CD8-positive, alpha-beta memory T cell (primary cell): ENCODE results near the gene DACT2. TPM values are rescaled to one million over a fixed set of nuclear protein-coding genes. Genes with fewer than 3 reads are reported as not detected.
"Not testable (repeated sequence)": the region's sequence is repeated elsewhere in the genome, so short reads cannot be mapped to it uniquely, and the experiment has no call there.

Source experiments
- CTCF ChIA-PET: fragments of 350-600 bp; sonication (Branson Sonifier 250); formaldehyde crosslinking; loops from one replicate; lab custom pipeline; 2021; ENCODE audit warnings: antibody characterized with exemption; lab: Charles Lee
- POLR2A ChIA-PET: fragments of 350-600 bp; sonication (Branson Sonifier 250); formaldehyde crosslinking; loops from one replicate; lab custom pipeline; 2021; ENCODE audit warnings: antibody characterized with exemption; lab: Charles Lee
- DNase-seq, 5 donors: peaks; one replicate each; pipeline versions ENCODE4 v3.0.0 to v3.0.0-alpha.2; 2020 to 2022; ENCODE audit warnings: mixed read lengths in 1 of 5
- H3K27ac ChIP-seq: one replicate; pipeline ENCODE4 v1.7.0; 2013; ENCODE audit warnings: low read depth, mild to moderate bottlenecking, low read length, moderate library complexity
- H3K27me3 ChIP-seq: 2 replicates; pipeline ENCODE4 v1.7.0; 2013; ENCODE audit warnings: low read length, mild to moderate bottlenecking; ENCODE audit not compliant: insufficient read depth, poor library complexity, severe bottlenecking
- H3K36me3 ChIP-seq: 2 replicates; pipeline ENCODE4 v1.7.0; 2013; ENCODE audit warnings: mild to moderate bottlenecking, low read length, moderate library complexity; ENCODE audit not compliant: insufficient read depth
- H3K4me1 ChIP-seq: 2 replicates; pipeline ENCODE4 v1.7.0; 2013; ENCODE audit warnings: mild to moderate bottlenecking, low read length, moderate library complexity; ENCODE audit not compliant: insufficient read depth
- H3K4me3 ChIP-seq: 2 replicates; pipeline ENCODE4 v1.7.0; 2013; ENCODE audit warnings: mild to moderate bottlenecking, low read length
- H3K9me3 ChIP-seq: 2 replicates; pipeline ENCODE4 v1.7.0; 2013; ENCODE audit warnings: mild to moderate bottlenecking, low read length
- H3K27ac Mint-ChIP-seq, 8 donors: one replicate each; pipeline ENCODE4 v1.8.0; 2020 to 2021; ENCODE audit warnings: mixed read lengths in 8 of 8, mild to moderate bottlenecking in 6 of 8, inconsistent platforms in 3 of 8, moderate library complexity in 3 of 8
- H3K27me3 Mint-ChIP-seq, 2 donors: one replicate each; pipeline ENCODE4 v1.8.0; 2020 to 2021; ENCODE audit warnings: mixed read lengths in 2 of 2, mild to moderate bottlenecking in 1 of 2, moderate library complexity in 1 of 2
- H3K36me3 Mint-ChIP-seq, 3 donors: one replicate each; pipeline ENCODE4 v1.8.0; 2020 to 2021; ENCODE audit warnings: mixed read lengths in 3 of 3, inconsistent platforms in 1 of 3, mild to moderate bottlenecking in 1 of 3
- H3K4me1 Mint-ChIP-seq, 3 donors: one replicate each; pipeline ENCODE4 v1.8.0; 2020 to 2021; ENCODE audit warnings: mixed read lengths in 3 of 3, inconsistent platforms in 1 of 3, mild to moderate bottlenecking in 1 of 3
- H3K4me3 Mint-ChIP-seq, 7 donors: one replicate each; pipeline ENCODE4 v1.8.0; 2020 to 2021; ENCODE audit warnings: mixed read lengths in 7 of 7, mild to moderate bottlenecking in 6 of 7, moderate library complexity in 4 of 7, inconsistent platforms in 2 of 7
- H3K9me3 Mint-ChIP-seq, 5 donors: one replicate each; pipeline ENCODE4 v1.8.0; 2020 to 2022; ENCODE audit warnings: mixed read lengths in 5 of 5, mild to moderate bottlenecking in 3 of 5, moderate library complexity in 2 of 5, inconsistent platforms in 1 of 5
- polyA plus RNA-seq: library from polyadenylated mRNA; unstranded; fragments of 300-500 nt; fragmentation: Illumina TruSeq; gene quantifications from one replicate; pipeline ENCODE4 v1.2.3, GENCODE V29; 2021
- total RNA-seq, 2 experiments: library from RNA; stranded (reverse); gene quantifications; one replicate each; pipeline ENCODE4 v1.2.3, GENCODE V29; 2021

DACT2 gene
- total and polyA plus RNA-seq, 3 experiments from 2014 or later = not detected

GRCh38 chr6:168270274-168271172 is 49.1 kb downstream of the DACT2 start:
- no peak overlapping the region for H3K27ac ChIP-seq
- H3K27ac Mint-ChIP-seq = no peak overlapping the region
- no peaks in the 10 kb centered on the region for H3K36me3 ChIP-seq
- no peaks in the 10 kb centered on the region for H3K9me3 ChIP-seq
- H3K4me1 ChIP-seq = no peaks in the 10 kb centered on the region
- peaks cover 0 to 2% (median 0%) of the 10 kb centered on the region in 5 donors for H3K9me3 Mint-ChIP-seq
- ChIA-PET POLR2A (no interaction called here), CTCF (interaction anchor here (0.6 kb wide), 1 partner anchor 12 kb away, joined by 3 read pairs; no protein-coding TSS in a partner anchor)
- H3K36me3 Mint-ChIP-seq = no peaks in the 10 kb centered on the region
- H3K4me3 Mint-ChIP-seq = no peak overlapping the region
- H3K4me3 ChIP-seq = no peak overlapping the region
- peaks cover 4 to 6% of the 10 kb centered on the region in 2 donors for H3K27me3 Mint-ChIP-seq
- no peak for DNase-seq
- no peaks in the 10 kb centered on the region for H3K4me1 Mint-ChIP-seq
- H3K27me3 ChIP-seq = no peaks in the 10 kb centered on the region

DNA sequence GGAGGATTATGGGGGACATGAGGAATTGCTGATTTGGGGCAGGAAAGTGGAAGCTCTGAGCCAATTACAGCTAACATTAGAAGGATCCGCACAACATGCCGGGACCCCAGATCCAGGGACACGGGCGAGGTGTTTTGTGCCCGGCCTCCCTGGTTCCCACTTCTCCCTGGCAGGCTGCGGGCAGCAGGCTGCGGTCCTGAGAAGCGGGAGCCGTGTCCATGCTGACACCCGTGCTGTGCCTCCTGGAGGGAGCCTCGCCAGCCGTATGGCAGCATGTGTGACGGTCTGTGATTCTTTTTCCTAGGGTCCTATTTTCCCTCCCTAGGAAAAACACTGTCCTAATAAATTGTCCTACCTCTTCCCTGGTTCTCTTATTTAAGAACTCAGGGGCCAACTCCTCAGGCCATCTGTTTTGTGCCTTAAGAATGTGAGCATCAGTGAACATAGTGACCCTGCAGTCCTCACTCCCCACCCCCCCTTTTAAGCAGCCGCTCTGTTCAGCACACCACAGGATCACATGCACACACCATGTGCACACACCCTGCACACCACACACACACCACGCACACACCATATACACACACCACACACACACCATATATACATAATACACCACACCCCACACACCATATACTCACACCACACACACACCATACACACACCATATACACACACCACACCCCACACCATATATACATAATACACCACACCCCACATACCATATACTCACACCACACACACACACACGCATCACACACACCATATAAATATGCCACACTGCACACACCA is 49.9 kb downstream of the DACT2 start:
- no peak overlapping the region for H3K27ac Mint-ChIP-seq
- H3K9me3 Mint-ChIP-seq = peaks cover 0 to 2% (median 0%) of the 10 kb centered on the region in 5 donors
- H3K36me3 Mint-ChIP-seq = no peaks in the 10 kb centered on the region
- H3K9me3 ChIP-seq = no peaks in the 10 kb centered on the region
- H3K4me1 Mint-ChIP-seq = no peaks in the 10 kb centered on the region
- H3K27me3 ChIP-seq = no peaks in the 10 kb centered on the region
- DNase-seq = no peak
- H3K27me3 Mint-ChIP-seq = peaks cover 4% of the 10 kb centered on the region in 2 donors
- no peaks in the 10 kb centered on the region for H3K4me1 ChIP-seq
- POLR2A ChIA-PET = no interaction called here
- no peaks in the 10 kb centered on the region for H3K36me3 ChIP-seq
- no peak overlapping the region for H3K4me3 Mint-ChIP-seq
- no peak overlapping the region for H3K27ac ChIP-seq
- CTCF ChIA-PET = no interaction called here
- H3K4me3 ChIP-seq = no peak overlapping the region

DNA sequence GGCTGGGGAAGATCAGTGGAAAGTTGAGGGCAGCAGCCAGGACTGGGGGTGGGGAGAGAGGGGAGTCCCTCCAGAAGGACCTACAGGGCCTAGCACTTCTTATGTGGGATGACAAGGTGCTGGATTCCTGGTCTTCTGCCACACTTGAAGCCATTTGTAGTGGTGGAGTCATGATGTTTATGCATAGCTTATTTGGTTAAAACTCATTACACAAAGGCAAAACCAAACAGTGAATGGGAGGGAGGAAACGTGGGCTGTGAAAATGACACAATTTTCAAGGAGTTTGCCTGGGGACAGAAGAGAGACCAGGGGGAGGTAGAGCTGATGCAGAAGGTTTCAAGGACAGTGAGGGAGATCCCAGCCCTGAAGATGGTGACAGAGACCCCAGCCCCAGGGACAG is 50.8 kb downstream of the DACT2 start:
- no peaks in the 10 kb centered on the region for H3K9me3 ChIP-seq
- H3K4me1 Mint-ChIP-seq = no peaks in the 10 kb centered on the region
- no peaks in the 10 kb centered on the region for H3K27me3 Mint-ChIP-seq
- no peaks in the 10 kb centered on the region for H3K27me3 ChIP-seq
- H3K9me3 Mint-ChIP-seq = peaks cover 0 to 2% (median 0%) of the 10 kb centered on the region in 5 donors
- DNase-seq = no peak
- H3K4me1 ChIP-seq = no peaks in the 10 kb centered on the region
- H3K36me3 ChIP-seq = no peaks in the 10 kb centered on the region
- CTCF ChIA-PET = no interaction called here
- H3K4me3 Mint-ChIP-seq = no peak overlapping the region
- no peak overlapping the region for H3K27ac ChIP-seq
- no peak overlapping the region for H3K27ac Mint-ChIP-seq
- H3K4me3 ChIP-seq = no peak overlapping the region
- POLR2A ChIA-PET = no interaction called here
- H3K36me3 Mint-ChIP-seq = no peaks in the 10 kb centered on the region

- CTCF ChIA-PET = not testable (repeated sequence)
These were observed 51.8 kb downstream of the DACT2 start for GRCh38 chr6:168267779-168268178.

DNA sequence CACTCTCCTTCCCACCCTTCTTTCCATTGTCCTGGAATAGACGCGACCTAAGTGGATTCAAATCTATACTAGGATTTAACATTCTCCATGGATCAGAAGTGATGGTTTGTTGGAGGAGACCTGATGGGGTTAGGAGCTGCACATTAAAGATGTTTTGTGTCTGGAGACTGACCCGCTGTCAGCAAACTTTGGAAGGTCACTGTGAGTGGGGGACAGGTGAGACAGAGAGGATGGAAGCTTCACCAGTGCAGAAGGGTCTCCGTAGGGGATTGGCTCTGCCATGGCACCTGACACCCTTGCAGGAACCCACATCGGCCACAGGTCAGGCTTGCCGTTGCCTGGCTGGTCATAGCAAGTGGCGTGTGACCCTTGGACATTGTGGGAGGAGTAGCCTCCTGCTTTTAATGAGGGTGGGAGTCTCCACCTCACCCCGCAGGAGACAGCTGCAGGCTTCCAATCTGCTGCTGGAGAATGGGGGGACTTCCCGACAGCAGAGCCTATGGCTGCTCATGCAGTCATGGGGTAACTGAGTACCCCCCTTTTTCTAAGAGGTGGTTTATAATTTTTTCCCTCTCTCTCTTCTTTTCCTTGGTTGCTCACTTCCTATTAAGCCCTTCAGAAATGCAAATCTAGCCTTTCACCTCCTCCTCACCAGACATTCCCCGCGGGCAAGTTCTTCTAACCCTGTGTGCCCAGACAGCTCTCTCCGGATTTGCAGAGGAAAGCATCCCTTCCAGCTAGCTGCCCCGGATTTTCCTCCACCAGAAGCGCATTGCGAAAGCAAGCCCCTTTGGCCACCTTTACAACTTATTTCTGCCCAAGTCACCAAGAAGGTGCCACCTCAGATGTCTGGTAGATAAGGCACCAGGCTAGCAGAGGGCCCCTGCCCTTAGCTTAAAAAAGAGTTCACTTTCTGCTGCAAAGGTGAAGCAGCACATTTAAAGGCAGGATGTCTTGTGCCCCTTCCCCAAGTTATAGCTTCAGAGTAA is 53.5 kb downstream of the DACT2 start:
- DNase-seq = no peak
- ChIA-PET POLR2A (interaction anchor here (0.5 kb wide), 1 partner anchor 990 kb away, joined by 4 read pairs; no protein-coding TSS in a partner anchor), CTCF (no interaction called here)
- Histone ChIP-seq H3K4me3 (no peak overlapping the region), H3K9me3 (no peaks in the 10 kb centered on the region), H3K27ac (no peak overlapping the region), H3K27me3 (no peaks in the 10 kb centered on the region), H3K4me1 (no peaks in the 10 kb centered on the region), H3K36me3 (no peaks in the 10 kb centered on the region)
- Mint-ChIP-seq H3K4me3 (no peak overlapping the region), H3K36me3 (no peaks in the 10 kb centered on the region), H3K4me1 (no peaks in the 10 kb centered on the region), H3K27me3 (no peaks in the 10 kb centered on the region), H3K27ac (peak overlapping the region in 1 of 8 donors; percentile 84), H3K9me3 (peaks cover 0 to 2% (median 0%) of the 10 kb centered on the region in 5 donors)

More at GRCh38 chr6:168267779-168268178, 51.8 kb downstream of the DACT2 start:
- POLR2A ChIA-PET, H3K36me3 Mint-ChIP-seq, H3K9me3 Mint-ChIP-seq, H3K27me3 Mint-ChIP-seq, H3K4me3 Mint-ChIP-seq, H3K4me3 ChIP-seq, H3K27me3 ChIP-seq, DNase-seq, H3K27ac Mint-ChIP-seq, H3K36me3 ChIP-seq, H3K27ac ChIP-seq, H3K4me1 ChIP-seq, H3K4me1 Mint-ChIP-seq, H3K9me3 ChIP-seq: not testable (repeated sequence)

DNA sequence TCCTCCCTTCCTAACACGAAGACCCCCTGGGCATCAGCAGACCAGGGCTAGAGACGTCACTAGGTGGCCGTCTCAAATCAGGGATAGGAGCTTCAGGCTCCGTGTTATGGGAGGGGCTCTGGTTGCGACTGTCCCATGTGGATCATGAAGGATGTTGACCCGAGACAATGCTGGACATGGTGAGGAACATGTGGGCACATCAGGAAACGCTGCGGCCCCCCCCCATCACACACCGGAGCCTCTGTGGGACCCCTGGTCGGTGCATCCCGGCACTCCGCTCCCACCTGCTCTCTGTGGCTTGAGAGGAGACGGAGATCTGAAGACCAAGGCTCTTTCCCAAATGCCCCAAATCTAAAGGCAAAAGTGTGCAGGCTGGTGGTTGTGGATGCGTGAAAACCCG is 54.2 kb downstream of the DACT2 start:
- Histone ChIP-seq H3K4me1 (no peaks in the 10 kb centered on the region), H3K27ac (no peak overlapping the region), H3K36me3 (no peaks in the 10 kb centered on the region), H3K4me3 (no peak overlapping the region), H3K9me3 (no peaks in the 10 kb centered on the region), H3K27me3 (no peaks in the 10 kb centered on the region)
- Mint-ChIP-seq H3K27me3 (peaks cover 0 to 3% of the 10 kb centered on the region in 2 donors), H3K4me1 (no peaks in the 10 kb centered on the region), H3K4me3 (no peak overlapping the region), H3K9me3 (peaks cover 0 to 2% (median 0%) of the 10 kb centered on the region in 5 donors), H3K36me3 (no peaks in the 10 kb centered on the region), H3K27ac (no peak overlapping the region)
- POLR2A ChIA-PET = no interaction called here
- no peak for DNase-seq
- CTCF ChIA-PET = no interaction called here

GRCh38 chr6:168264593-168265335 is 54.8 kb downstream of the DACT2 start:
- peaks cover 0 to 3% of the 10 kb centered on the region in 2 donors for H3K27me3 Mint-ChIP-seq
- H3K36me3 Mint-ChIP-seq = no peaks in the 10 kb centered on the region

More at GRCh38 chr6:168264593-168265335, 54.8 kb downstream of the DACT2 start:
- Histone ChIP-seq H3K27me3 (no peaks in the 10 kb centered on the region), H3K4me1 (no peaks in the 10 kb centered on the region), H3K9me3 (no peaks in the 10 kb centered on the region), H3K36me3 (no peaks in the 10 kb centered on the region), H3K27ac (no peak overlapping the region), H3K4me3 (no peak overlapping the region)
- H3K4me1 Mint-ChIP-seq = no peaks in the 10 kb centered on the region
- ChIA-PET POLR2A (no interaction called here), CTCF (no interaction called here)
- peaks cover 0 to 2% (median 0%) of the 10 kb centered on the region in 5 donors for H3K9me3 Mint-ChIP-seq
- no peak for DNase-seq
- no peak overlapping the region for H3K4me3 Mint-ChIP-seq
- no peak overlapping the region for H3K27ac Mint-ChIP-seq
